Stomach (tissue), 4 donors: ENCODE data around the gene CIB4.

Source experiments
- CTCF ChIP-seq, 7 experiments: fragments of 450-650 bp in 4 of 7; fragments of 200-600 bp in 3 of 7; sonication (generic) in 3 of 7; IDR thresholded peaks; one replicate each; pipeline ENCODE4 v1.5.1; 2016 to 2019; ENCODE audit warnings: antibody characterized with exemption in 7 of 7, control low read depth in 2 of 7, mild to moderate bottlenecking in 1 of 7
- POLR2A ChIP-seq, 4 donors: fragments of 450-650 bp; IDR thresholded peaks; one replicate each; pipeline ENCODE4 v1.6.1; 2016; ENCODE audit warnings: antibody characterized with exemption in 4 of 4, control low read depth in 2 of 4, mild to moderate bottlenecking in 1 of 4, moderate library complexity in 1 of 4
- POLR2AphosphoS5 ChIP-seq, 3 donors: sonication (generic); formaldehyde crosslinking; IDR thresholded peaks; one replicate each; pipeline ENCODE4 v1.6.1; 2016; ENCODE audit warnings: antibody characterized with exemption in 3 of 3

- TF ChIP-seq POLR2A (IDR thresholded peaks at IDR 0.05) (no peak), CTCF (IDR thresholded peaks at IDR 0.05) (no peak), POLR2AphosphoS5 (IDR thresholded peaks at IDR 0.05) (no peak)
These were observed 80.3 kb downstream of the CIB4 start for GRCh38 chr2:26560892-26561291.
